Spinal cord (tissue), 10 donors: ENCODE results near the gene MTHFR. TPM values are rescaled to one million over a fixed set of nuclear protein-coding genes. Genes with fewer than 3 reads are reported as not detected.
"Not testable (repeated sequence)": the region's sequence is repeated elsewhere in the genome, so short reads cannot be mapped to it uniquely, and the experiment has no call there.

Source experiments
- DNase-seq, 6 donors: peaks; one replicate each; pipeline versions ENCODE4 v3.0.0 to v3.0.0-alpha.2; 2013 to 2015; ENCODE audit warnings: low spot score in 6 of 6, low read depth in 4 of 6
- H3K27ac ChIP-seq: one replicate; pipeline ENCODE4 v1.5.1; 2013; ENCODE audit warnings: low read depth, low read length, control low read depth
- H3K27me3 ChIP-seq: one replicate; pipeline ENCODE4 v1.6.1; 2013; ENCODE audit warnings: low read length; ENCODE audit not compliant: control insufficient read depth, insufficient read depth
- H3K36me3 ChIP-seq: one replicate; pipeline ENCODE4 v1.6.1; 2013; ENCODE audit warnings: low read length; ENCODE audit not compliant: control insufficient read depth, insufficient read depth
- H3K4me1 ChIP-seq: one replicate; pipeline ENCODE4 v1.6.1; 2013; ENCODE audit warnings: low read length; ENCODE audit not compliant: control insufficient read depth, insufficient read depth
- H3K4me3 ChIP-seq: one replicate; pipeline ENCODE4 v1.5.1; 2013; ENCODE audit warnings: low read depth, low read length, control low read depth
- H3K9me3 ChIP-seq: one replicate; pipeline ENCODE4 v1.6.1; 2013; ENCODE audit warnings: low read length; ENCODE audit not compliant: control insufficient read depth, insufficient read depth
- WGBS: methylation state at CpG from one replicate; pipeline ENCODE4 v1.1.5; 2013; ENCODE audit warnings: missing lambda C conversion rate; ENCODE audit not compliant: insufficient coverage; 5-methylcytosine and 5-hydroxymethylcytosine counted together
- polyA plus RNA-seq, 2 donors: library from polyadenylated mRNA; unstranded; fragments of 120-200 nt; gene quantifications; one replicate each; pipeline ENCODE4 v1.2.1, GENCODE V29; 2013; ENCODE audit not compliant: insufficient read length in 2 of 2
- total RNA-seq, 2 donors: library from RNA; depleted of rRNA in 1 of 2; stranded (reverse); fragments of 120-200 nt in 1 of 2; fragments of >200 nt in 1 of 2; gene quantifications; one replicate each; pipeline versions ENCODE4 v1.2.3 to v1.2.4, GENCODE V29; 2013 to 2014
- donor health status: healthy.

The MTHFR gene
- total and polyA plus RNA-seq, 4 donors, result 20.9 to 49.1 (median 31.0) TPM

DNA sequence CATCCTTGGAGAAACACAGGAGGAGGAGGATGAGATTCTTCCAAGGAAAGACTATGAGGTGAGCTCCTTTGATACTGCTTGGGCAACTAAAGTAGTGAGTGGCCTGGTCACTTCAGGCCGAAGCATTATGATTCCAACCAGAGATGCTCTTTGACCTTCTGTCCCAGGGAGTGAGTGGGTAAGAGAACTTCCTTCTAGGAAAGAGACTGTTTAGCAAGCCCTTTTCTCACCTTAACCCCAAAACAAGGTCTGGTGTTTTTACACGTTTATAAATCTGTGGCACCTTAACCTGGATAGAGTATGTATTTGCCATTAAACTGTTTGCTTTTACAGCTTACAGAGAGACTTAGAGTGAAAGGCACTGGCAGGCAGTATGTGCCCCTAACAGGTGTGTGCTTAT lies 1.4 kb upstream of the MTHFR start:
- peak overlapping the region; percentile 95 for H3K27ac ChIP-seq
- H3K9me3 ChIP-seq, result no peaks in the 10 kb centered on the region
- H3K36me3 ChIP-seq, result peaks cover 32% of the 10 kb centered on the region
- H3K4me1 ChIP-seq, result peaks cover 34% of the 10 kb centered on the region
- no peak for DNase-seq
- H3K27me3 ChIP-seq, result no peaks in the 10 kb centered on the region
- peak overlapping the region; percentile 94 for H3K4me3 ChIP-seq
- no CpG with 5 or more reads among the region's 2 CpGs for WGBS

DNA sequence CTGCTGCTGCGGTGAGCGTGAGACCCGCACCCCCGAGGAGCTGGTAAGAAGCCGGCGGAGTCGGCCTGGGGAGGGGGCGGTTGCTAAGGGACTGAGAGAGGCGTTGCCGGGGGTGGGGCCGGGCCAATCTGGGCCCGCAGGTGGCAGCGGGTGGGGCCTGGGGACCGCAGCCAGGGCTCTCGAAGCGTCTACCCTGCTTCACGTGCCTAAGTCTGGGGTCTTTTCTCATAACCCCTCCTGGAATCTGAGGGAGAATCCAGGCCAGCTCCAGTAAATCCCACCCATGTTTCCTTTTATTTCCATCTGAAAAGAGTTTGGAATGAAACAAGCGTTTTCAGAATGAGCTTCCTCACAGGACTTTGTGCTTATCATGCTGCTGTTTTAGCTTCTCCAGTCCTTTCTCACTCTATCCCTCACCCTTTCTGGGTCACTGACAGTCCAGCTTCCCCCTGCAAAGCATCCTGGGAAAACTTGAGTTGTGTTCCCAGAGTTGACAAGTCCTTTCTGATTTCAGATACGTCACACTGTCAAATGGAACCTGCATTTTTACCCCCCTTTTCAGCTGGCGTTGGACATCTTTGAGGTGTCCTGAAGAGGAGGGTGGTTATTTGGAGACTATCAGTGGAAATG lies 658 bp upstream of the MTHFR start:
- H3K27me3 ChIP-seq, result no peaks in the 10 kb centered on the region
- 0% methylated on average over 18 of the region's 20 CpGs for WGBS
- H3K27ac ChIP-seq, result peak overlapping the region; percentile 95
- no peaks in the 10 kb centered on the region for H3K9me3 ChIP-seq
- peaks cover 34% of the 10 kb centered on the region for H3K4me1 ChIP-seq
- peak overlapping the region; percentile 94 for H3K4me3 ChIP-seq
- no peak for DNase-seq
- H3K36me3 ChIP-seq, result peaks cover 30% of the 10 kb centered on the region

- Histone ChIP-seq H3K36me3 (peaks cover 33% of the 10 kb centered on the region), H3K27me3 (no peaks in the 10 kb centered on the region), H3K9me3 (no peaks in the 10 kb centered on the region), H3K4me1 (peaks cover 34% of the 10 kb centered on the region), H3K4me3 (peak overlapping the region; percentile 94), H3K27ac (peak overlapping the region; percentile 95)
- peak in 2 of 6 donors; percentile 28 to 74 for DNase-seq
- WGBS, result 10% methylated on average over 12 of the region's 17 CpGs
These were observed 920 bp downstream of the MTHFR start for GRCh38 chr1:11804666-11805421.

GRCh38 chr1:11803924-11804665 lies 1.7 kb downstream of the MTHFR start:
- H3K27ac ChIP-seq, result peak overlapping the region; percentile 95
- H3K36me3 ChIP-seq, result peaks cover 36% of the 10 kb centered on the region
- peaks cover 34% of the 10 kb centered on the region for H3K4me1 ChIP-seq
- H3K9me3 ChIP-seq, DNase-seq, H3K27me3 ChIP-seq: not testable (repeated sequence)
- WGBS, result 72% methylated on average over 5 of the region's 9 CpGs
- H3K4me3 ChIP-seq, result peak overlapping the region; percentile 94

GRCh38 chr1:11802973-11803885 lies 2.5 kb downstream of the MTHFR start:
- Histone ChIP-seq H3K36me3 (peaks cover 39% of the 10 kb centered on the region), H3K4me1 (peaks cover 34% of the 10 kb centered on the region), H3K27me3 (no peaks in the 10 kb centered on the region), H3K4me3 (peak overlapping the region; percentile 58), H3K27ac (peak overlapping the region; percentile 95), H3K9me3 (no peaks in the 10 kb centered on the region)
- WGBS, result 18% methylated on average over 28 of the region's 28 CpGs
- peak in 3 of 6 donors; percentile 47 to 90 (median 85) for DNase-seq

- Histone ChIP-seq H3K36me3 (peaks cover 39% of the 10 kb centered on the region), H3K4me3 (peak overlapping the region; percentile 58), H3K27me3 (no peaks in the 10 kb centered on the region), H3K9me3 (no peaks in the 10 kb centered on the region), H3K4me1 (peaks cover 34% of the 10 kb centered on the region), H3K27ac (peak overlapping the region; percentile 95)
- WGBS, result 36% methylated on average over 6 of the region's 6 CpGs
- no peak for DNase-seq
These were observed 3.2 kb downstream of the MTHFR start for GRCh38 chr1:11802616-11802972.

DNA sequence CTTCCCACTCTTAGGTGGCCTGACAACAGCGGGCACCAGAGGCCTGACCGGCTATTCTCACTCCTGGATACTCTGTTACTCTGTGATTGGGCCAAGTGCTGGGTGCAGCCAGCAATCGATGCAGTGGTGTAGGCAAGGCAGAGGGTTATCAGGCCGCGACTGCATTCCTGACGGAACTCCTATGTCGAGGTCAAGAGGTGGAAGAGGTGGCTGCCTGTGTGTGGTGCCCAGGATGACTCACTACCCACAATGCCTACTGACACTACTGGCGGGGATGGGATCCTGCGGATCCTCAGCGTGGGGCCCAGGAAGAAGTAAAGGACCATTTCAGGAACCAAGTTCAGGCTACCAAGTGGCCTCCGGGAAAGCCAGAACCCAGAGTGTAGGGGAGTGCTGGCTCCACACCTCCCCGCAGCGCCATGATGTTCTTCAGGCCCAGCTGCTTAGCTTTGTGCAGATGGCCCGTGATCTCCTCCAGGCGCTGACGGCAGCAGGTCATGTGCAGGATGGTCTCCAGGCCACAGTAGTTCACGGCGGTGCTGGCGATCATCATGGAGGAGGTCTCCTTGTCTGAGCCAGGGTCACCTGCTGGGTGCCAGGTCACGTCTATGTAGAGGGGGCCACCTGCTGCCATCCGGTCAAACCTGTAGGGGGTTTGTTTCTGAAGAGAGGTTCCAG lies 4.9 kb downstream of the MTHFR start:
- WGBS, result 87% methylated on average over 20 of the region's 21 CpGs
- Histone ChIP-seq H3K36me3 (peaks cover 49% of the 10 kb centered on the region), H3K4me3 (no peak overlapping the region), H3K9me3 (no peaks in the 10 kb centered on the region), H3K27me3 (no peaks in the 10 kb centered on the region), H3K27ac (no peak overlapping the region), H3K4me1 (peaks cover 28% of the 10 kb centered on the region)
- no peak for DNase-seq

DNA sequence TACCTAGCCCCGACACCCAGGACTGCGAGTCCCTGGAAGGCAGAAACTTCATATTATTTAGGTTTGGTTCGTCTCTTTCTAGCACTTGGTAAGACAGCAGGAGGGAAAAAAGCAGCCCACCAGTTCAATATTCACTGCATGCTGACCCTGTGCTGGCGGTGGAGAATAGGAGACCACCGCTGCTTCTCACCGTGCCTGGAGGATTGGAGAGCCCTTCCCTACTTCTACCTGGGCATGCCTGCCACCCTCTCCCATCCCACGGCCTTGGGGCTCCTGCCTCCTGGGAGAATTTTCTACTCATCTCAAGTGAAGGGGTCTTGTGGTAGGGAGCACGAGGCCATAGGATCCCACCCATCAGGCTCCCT lies 5.4 kb downstream of the MTHFR start:
- Histone ChIP-seq H3K9me3 (no peaks in the 10 kb centered on the region), H3K4me3 (no peak overlapping the region), H3K36me3 (peaks cover 54% of the 10 kb centered on the region), H3K27me3 (no peaks in the 10 kb centered on the region), H3K4me1 (peaks cover 28% of the 10 kb centered on the region), H3K27ac (no peak overlapping the region)
- 90% methylated on average over 2 of the region's 8 CpGs for WGBS
- DNase-seq, result no peak

GRCh38 chr1:11799896-11800295 lies 5.9 kb downstream of the MTHFR start:
- peaks cover 24% of the 10 kb centered on the region for H3K4me1 ChIP-seq
- no peaks in the 10 kb centered on the region for H3K9me3 ChIP-seq
- no peaks in the 10 kb centered on the region for H3K27me3 ChIP-seq
- H3K27ac ChIP-seq, result no peak overlapping the region
- DNase-seq, result no peak
- 99% methylated on average over 7 of the region's 9 CpGs for whole genome bisulfite sequencing
- no peak overlapping the region for H3K4me3 ChIP-seq
- H3K36me3 ChIP-seq, result peaks cover 59% of the 10 kb centered on the region
